IPS DF 19.7 (cell line): ENCODE results near the gene PPM1M.

Experiments used
- DNase-seq: peaks from one replicate; pipeline ENCODE4 v3.0.0-alpha.2; 2013; ENCODE audit warnings: low read depth, low spot score

PPM1M gene

DNA sequence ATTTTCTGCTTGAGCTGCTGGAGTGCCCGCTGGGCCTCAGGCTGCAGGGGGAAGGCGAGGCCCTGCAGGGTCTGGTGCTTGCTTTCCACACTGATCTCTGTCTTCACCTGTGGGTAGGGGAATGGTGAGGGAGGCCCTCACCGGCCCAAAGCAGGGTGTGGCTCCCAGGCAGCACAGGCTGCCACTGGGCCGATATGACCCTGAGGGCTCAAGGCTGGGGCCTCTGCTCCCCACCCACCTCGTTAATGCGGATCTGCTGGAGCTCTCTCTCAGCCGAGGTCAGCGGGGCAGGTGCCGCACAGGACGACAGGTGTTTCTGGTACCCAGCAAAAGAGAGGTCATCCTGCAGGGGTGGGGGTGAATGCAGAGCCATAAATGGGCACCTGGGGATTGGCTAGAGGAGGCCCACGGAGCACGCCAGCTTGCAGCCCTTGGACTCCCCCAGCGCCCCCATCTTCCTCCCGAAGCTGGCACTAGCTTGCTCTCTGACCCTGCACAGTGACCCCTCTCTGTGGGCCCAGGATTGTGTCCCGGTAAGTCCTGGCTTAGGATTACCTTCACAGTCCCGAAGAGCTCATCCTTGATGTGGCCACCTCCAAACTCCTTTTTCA, 14.6 kb upstream of the PPM1M start:
- DNase-seq, result no peak

DNA sequence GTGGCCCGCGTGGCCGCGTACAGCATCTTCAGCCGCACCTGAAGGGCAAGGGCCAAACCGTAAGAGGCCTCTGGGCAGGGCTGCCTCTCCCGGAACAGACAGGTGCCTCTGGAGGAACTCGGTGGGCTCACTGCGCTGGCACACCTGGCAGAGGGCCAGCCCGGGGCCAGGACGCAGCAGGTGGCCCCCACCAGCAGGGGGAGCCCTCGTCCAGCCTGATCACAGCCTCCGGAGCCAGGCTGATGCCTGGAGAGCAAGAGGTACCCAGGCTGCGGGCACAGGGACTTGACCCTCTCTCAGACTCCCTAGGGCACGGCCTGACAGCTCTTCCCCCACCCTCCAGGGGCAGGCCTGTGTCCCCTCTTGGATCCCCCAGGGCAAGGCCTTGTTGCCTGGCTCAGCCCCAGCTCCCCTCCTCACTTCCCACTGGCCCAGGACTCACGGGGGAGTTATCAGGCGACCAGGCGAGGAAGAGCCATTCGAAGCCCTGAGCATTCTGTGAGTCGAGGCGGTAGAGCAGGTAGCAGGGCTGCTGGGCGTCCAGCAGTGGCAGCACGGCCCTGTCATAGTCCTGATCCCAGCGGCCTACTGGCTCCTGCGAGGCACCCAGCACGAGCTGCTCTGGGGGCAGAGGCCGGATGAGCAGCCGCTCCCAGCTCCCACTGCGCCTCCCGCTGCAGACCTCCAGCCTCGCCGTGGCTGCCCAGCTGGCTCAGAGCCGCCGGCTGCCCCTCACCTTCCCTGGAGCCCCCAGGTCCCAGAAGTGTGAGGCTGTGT, 13.9 kb upstream of the PPM1M start:
- DNase-seq, result no peak

DNA sequence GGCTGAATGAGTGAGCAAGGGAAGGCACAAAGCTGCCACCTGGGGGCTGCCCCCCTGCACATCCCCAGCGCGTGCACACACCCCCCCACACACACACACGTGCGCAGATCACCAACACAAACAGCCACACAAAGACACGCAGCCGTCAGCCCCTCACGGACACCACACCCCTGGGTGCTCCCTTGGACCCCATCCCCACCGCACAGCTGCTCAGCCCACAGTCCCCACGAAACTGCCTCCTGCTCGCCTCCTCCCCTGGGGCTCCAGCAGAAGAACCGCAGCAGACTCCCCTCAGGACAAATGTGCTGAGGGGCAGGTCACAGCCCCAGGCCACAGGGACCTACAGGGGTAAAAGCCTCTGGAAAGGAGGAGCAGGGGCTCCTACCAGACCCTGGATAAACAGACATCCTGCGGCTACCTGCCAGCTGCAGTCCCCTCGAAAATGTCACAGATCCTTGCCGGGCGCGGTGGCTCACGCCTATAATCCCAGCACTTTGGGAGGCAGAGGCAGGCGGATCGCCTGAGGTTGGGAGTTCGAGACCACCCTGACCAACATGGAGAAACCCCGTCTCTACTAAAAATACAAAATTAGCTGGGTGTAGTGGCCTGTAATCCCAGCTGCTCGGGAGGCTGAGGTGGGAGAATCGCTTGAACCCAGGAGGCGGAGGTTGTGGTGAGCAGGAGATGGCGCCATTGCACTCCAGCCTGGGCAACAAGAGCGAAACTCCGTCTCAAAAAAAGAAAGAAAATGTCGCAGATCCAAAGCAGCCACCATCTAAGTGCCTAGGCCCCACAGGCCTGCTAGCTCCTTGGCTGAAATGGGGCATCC, 13.1 kb upstream of the PPM1M start:
- no peak for DNase-seq

DNA sequence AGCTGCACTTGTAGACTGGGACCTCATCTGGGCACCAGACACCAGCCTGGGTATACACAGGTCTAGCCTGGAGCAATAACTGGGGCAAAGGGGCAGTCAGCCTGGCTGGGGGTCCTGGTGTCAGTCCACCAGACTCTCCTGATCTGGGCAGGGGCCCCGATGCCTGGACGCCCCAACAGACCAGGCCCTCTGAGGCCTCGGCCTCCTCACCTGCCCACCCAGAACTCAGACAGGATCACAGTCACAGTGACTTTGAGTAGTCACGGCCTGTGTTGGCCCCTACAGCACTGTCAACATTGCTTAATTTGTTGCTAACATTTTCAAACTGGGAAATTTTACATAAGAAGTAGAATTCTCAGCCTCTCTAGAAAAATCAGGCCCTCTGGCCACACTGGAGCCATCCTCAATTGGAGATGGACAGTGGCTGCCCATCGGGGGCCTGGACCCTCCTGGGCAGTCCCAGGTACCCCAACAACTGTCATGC, 12.4 kb upstream of the PPM1M start:
- no peak for DNase-seq

DNA sequence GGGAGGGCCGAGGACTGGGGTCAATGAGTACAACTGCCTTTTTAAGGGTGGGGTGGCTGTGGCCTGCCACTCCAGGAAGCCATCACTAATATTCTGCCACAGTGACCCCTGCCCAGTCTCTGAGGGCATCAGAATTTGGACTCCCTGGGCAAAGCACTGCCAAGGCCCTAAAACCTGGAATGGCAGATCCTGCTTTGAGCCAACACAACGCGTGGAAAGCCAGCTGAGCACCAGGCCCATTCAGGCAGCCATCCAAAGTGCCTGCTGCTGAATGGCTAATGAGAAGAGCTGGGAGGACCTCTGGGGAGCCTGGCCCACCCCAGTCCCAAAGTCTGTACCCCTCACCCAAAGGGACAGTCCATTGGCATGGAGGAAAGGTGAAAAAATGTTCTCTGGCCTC, 11.6 kb upstream of the PPM1M start:
- DNase-seq, result no peak

DNA sequence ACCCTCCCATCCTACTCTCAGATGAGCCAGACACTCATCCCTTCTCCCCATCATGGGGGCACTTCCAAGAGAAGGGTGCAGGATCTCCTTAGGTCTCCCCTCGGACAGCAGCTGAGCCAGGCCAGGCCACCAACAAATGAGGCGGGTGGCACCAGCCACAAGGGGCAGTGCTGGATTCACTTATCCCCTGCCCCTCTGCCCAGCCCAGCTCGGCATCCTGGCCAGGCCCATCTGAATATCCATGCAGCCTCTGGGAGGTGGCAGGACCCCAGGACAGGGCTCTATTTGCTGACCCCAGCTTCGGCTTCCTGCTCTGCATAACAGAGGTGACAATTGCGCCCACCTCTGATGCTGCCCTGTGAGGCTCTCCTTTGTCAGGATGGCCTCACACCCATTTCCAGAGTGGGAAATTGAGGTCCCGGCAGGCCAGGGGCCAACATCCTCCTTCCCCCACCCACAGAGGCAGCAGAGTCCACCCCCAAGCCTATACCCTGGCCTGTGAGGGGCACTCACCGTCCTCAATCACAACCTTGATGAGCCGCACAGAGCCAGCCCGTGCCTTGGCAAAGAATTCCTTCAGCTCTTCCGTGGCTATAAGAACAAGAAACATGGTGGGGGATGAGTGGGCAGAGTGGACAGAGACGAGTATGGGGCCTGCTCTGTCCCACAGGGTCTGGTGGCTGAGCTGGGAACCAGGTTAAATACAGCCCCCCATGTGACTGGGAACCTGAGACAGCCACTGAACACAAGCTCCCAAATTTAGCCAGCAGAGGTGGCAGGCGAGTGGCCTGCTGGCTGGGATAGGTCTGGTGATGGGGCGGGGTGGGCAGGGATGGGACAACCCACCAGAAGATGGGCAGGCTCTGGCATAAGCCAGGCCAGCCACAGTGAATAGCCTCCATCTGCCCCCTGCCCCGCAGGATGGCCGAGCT, 10.8 kb upstream of the PPM1M start:
- no peak for DNase-seq

DNA sequence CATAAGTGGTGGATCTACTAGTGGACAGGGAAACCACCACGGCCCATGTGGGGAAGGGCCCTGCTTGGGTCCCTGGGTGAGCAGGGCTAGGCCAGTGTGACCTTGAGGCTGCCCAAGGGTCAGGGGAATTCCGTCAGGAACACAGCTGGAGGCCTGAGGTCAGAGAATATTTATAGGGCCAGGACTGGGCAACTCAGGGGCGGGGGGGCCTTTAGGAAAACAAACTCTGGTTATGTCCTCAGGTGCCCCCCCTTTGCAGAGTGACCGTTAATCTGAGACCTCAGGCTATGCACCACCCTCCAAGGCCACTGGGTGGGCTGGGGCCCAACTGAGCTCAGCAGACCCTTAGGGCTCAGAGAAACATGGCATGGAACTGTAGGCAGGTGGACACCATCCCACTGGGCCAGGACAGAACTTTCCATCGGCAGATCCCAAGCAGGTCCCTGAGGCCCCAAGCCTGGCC, 9.1 kb upstream of the PPM1M start:
- no peak for DNase-seq

DNA sequence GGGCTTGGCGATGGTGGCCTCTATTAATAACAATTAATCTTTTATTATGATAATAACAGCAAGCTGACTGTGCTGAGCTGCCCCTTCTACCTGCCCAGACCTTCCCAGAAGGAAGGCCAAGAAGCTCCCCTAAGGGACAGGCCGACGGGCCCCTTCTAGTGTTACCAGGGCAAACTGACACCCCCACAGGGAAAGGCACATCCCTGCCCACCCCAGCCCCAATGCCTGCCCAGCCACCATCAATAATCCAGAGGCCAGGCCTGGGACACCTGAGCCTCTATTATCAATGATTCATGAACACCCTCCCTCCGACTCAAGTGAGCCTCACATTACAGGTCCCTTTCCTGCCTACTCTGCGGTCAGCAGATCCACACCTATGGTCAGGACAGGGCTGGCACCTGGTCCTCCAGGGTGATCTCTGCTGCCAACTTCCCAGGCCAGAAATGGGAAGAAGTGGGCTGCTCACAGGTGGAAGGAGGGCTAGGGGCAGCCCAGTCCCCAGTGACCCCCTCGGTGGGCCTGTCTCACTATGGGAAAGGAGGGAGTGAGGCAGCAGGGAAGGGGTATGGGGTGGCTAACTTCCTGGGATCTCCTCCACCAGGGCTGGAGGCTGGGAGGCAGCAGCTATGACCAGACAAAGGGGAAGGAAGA, 8.4 kb upstream of the PPM1M start:
- no peak for DNase-seq

DNA sequence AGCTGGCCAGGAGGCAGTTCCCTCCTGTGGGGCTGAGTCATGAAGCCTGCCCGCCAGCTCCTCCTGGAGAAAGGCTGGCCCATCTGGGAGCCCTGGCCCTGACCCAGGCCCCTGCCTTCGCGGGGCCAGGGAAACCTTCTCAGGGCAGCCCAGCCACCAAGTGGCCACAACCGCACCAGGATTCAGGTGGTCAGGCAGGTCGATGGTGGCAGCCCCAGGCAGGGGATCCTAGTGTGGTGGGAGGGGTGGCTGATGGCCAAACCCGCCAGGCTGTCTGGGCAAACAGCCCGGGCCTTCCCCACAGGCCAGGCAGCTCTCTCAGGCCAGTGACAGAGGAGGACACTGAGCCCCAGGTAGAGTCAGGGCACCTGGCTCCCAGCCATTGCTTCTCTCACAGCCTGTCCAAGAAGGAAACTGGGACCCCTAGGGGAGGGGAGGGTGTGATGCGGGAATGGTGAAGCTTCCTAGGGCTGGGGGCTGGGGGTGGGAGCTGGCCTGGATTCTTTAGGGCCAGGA, 7.8 kb upstream of the PPM1M start:
- no peak for DNase-seq

DNA sequence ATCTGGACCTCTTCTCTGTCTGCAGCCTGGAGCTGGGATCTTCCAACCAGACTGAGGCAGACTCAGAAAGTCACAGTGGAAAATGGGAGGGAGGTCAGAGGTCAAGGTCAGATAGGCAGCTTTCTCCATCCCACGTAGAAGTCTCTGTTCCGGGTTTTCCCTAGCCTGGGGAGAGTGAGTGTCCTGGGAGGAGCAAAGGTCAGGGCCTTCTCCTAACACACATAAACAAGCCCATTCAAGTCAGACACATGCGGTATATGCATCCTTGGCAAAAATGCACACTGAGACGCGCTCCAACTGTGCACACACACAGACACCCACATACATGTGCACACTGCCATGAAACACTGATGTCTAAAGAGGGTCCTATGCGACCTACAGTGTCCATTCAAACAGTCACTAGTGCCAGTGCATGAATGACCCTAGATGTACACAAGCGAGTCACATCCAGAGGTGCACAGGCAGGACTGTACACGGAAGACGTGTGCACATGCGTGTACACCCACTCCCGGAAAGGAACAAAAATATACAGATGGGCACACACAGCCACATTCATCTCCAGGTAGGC, 7.3 kb upstream of the PPM1M start:
- DNase-seq, result no peak

DNA sequence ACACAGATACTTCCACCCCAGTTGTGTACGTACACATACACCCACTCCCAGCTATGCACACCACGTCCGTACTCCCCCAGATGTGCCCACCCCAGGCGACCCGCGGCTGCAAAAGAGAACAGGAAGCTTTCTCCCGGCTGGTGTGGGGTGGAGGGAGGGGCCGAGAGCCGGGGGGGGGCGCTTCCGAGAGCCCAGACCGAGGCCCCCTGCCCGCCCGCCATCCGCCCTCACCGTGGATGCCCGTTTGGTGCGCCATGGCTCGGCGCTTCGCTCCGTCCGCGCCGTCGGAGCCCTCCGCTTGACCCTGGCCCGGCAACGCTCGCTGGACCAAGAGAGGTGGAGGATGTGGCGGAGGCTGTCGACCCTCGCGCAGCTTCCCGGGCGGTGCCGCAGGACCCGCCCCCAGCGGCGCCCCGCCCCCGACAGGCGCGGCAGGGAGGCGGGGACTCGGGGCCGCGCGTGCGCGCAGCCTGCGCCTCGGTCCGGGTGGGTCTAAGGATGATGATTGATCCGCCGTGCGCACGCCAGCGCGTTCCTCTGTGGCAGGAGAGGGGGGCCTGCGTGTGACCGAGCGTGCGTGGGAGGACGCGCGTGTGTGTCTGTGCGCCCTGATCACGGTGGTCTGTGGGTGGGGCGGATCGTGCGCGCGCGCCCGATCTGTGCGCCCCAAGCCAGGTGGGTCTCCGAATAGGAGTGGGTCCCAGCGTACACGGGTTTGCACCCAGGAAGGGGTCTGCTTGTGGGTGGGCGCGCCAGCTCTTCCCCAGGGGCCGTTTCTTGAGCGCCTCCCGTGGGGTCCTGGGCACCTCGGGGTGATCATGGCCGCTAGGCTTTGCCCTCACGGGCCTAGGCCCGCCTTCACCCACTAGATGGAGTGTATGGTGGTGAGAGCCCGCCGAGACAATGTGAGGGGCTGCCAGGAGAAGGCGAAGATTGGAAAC, 6.5 kb upstream of the PPM1M start, which contains the start of gene TWF2:
TWF2 (minus strand) TSS at position 398 of the 941 bp plus-strand sequence; CDS start at position 256, 142 bp downstream.
- DNase-seq, result no peak

DNA sequence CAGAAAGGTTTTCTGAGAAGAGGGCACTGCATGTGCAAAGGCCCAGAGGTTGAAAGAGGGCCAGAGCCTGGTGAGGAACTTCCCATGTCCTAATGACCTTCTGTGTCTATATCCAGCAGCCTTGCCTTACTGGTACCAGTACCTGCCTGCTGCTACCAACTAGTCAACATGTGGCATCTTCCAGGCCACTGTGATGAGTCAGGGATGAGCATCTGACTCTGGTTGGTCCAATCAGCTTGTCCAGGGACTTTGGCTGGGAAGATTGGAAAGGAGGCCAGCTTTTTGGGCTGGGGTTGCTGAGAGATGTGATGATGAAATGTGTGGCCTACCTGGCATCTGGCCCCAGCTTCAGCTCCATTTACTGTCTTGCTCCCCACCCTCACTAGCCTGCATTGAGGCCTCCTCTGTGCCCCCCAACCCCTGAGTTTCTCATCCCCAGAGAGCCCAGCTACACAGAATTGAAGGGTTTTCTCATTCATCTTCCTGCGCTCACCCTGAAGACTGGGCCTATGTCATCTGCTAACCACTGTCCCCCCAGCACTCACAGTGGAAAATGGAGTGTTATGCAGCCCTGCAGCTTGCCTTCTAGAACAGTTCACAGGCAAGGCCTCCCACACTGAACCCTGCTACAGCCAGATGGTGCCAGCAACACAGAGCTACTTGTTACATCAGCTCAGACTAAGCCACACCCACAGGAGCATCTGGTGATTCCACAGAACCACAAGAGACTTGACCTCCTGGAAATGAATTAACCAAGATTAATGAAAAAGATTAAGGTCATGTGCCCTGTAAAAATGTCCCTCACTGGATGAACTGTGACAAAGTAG, 5.3 kb upstream of the PPM1M start:
- no peak for DNase-seq

DNA sequence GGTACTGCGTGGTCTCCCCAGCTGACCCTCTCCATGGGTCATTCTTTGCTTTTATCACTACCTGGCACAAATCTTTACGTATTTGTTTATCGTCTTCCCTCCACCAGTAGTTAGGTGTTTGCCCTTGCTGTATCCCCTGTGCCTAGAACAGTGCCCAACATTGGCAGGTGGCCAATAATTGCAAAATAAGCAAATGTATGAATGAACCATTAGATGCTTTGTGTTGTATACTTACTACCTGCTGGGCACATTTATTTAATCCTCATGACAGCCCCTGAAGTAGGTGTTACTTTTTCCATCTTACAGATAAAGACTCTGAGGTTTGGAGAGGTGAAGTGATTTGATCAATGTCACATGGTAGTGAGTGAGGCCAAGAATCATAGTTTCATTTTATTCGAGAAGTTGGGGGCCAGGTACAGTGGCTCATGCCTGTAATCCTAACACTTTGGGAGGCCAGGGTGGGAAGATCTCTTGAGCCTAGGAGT, 4.6 kb upstream of the PPM1M start:
- DNase-seq, result no peak

DNA sequence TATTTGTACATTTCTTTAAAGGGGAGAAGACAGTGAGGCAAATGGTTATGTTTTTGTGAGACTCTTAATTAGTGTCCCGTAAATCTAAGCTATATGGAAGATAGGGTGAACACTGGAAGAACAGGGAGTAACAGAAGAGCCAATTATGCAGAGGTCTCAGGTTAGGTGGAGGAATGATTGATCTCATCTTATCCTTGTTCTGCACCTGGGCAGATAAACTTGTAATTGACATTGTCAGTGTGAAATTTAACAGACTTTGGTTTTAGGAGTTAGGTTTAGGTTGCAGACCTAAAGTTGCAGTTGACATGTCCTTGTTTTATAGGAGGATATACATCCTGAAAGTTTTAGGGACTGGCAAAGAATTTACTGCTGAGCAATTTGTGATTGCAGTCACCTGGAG, 3.5 kb upstream of the PPM1M start:
- no peak for DNase-seq

DNA sequence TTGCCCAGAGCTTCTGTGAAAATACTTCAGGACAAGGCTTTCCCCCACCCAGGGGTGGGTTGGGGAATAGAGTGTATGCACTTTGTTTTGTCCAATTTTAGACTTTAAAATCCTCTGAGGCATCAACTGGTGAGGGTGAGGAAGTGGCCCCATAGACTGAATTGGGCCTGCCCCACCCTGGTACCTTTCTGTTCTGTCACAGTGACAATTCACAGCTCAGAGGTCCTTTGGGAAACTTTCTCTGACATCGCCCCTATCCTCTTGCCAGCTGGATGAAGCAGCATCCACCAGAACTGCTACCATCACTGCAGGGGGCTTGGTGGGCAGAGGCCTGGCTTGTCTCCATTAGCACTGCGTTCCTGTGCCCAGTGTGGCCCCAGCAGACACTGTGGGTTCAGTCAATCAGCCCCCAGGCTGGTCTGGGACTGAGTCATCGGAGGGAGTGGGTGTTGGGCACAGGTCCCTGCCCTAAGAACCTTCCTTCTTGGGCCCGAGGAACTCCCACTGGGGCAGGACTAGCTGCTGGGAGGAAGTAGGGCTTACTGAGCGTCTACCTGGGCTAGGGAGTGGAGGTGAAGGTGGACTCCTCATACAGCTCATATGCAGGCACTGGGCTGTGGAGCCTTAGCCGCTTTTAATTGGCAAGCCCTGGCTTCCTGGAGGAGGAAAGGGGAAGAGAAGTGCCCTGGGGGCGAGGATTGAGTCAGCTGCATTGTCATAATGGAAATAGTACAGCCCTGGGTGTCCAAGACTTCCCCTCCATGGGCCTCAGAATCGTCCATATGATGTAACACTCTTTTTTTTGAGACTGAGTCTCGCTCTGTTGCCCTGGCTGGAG, 1.5 kb upstream of the PPM1M start:
- no peak for DNase-seq

DNA sequence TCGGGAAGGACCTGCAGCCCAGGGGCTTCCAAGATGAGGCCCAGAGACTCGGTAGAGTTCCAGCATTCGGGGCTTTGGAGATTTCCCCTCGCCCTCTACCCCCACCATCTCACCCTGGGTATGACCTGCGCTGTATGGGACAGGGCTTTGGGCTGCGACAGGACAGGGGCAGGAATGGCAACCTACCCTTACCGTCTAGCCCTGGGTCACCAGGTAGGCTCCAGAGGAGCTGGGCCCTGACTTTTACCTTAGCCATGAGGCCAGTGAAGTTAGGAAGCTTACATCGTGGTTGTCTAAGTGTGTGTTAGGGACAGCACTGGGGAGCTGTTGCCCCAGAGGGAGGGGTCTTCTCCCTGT, 683 bp downstream of the PPM1M start:
- DNase-seq, result no peak
